Measurements from ENCODE around the gene CCDC47. TPM values are rescaled to one million over a fixed set of nuclear protein-coding genes. Genes with fewer than 3 reads are reported as not detected.
"Not testable (repeated sequence)": the region's sequence is repeated elsewhere in the genome, so short reads cannot be mapped to it uniquely, and the experiment has no call there.

The CCDC47 gene
- total RNA-seq, 4 donors from 2014 or later = 55.9 to 66.4 (median 63.7) TPM

- no peaks in the 10 kb centered on the region for H3K9me3 ChIP-seq
- H3K27me3 ChIP-seq = no peaks in the 10 kb centered on the region
- peaks cover 20 to 100% (median 46%) of the 10 kb centered on the region in 3 donors for H3K36me3 ChIP-seq
- no peaks in the 10 kb centered on the region for H3K4me1 ChIP-seq
- H3K4me3 ChIP-seq = no peak overlapping the region
- no peak overlapping the region for H3K27ac ChIP-seq
- intact Hi-C loops (cut with DNase I) = no loop called here
- DNase-seq = no peak
- TF ChIP-seq POLR2A (IDR thresholded peaks at IDR 0.05) (no peak), CTCF (IDR thresholded peaks at IDR 0.05) (no peak)
- WGBS, 2 donors = 83 to 89% methylated on average over 7 to 9 of the region's 9 CpGs
Observed at GRCh38 chr17:63809970-63810369, 36.6 kb upstream of the CCDC47 start.

GRCh38 chr17:63805591-63805990 is 32.2 kb upstream of the CCDC47 start:
- Histone ChIP-seq H3K27ac (no peak overlapping the region), H3K27me3 (no peaks in the 10 kb centered on the region), H3K4me1 (no peaks in the 10 kb centered on the region), H3K36me3 (peaks cover 12 to 100% (median 34%) of the 10 kb centered on the region in 3 donors), H3K4me3 (no peak overlapping the region), H3K9me3 (no peaks in the 10 kb centered on the region)
- no peak for DNase-seq
- whole genome bisulfite sequencing, 2 donors = 63 to 83% methylated on average over 2 of the region's 2 CpGs
- intact Hi-C loops (cut with DNase I) = no loop called here
- TF ChIP-seq CTCF (IDR thresholded peaks at IDR 0.05) (no peak), POLR2A (IDR thresholded peaks at IDR 0.05) (no peak)

GRCh38 chr17:63804328-63804727 is 30.9 kb upstream of the CCDC47 start:
- Histone ChIP-seq H3K27ac (no peak overlapping the region), H3K9me3 (no peaks in the 10 kb centered on the region), H3K4me3 (no peak overlapping the region), H3K4me1 (no peaks in the 10 kb centered on the region), H3K27me3 (no peaks in the 10 kb centered on the region), H3K36me3 (peaks cover 18 to 100% (median 35%) of the 10 kb centered on the region in 3 donors)
- intact Hi-C loops (cut with DNase I) = no loop called here
- 79 to 89% methylated on average over 1 of the region's 1 CpG for WGBS, 2 donors
- TF ChIP-seq CTCF (IDR thresholded peaks at IDR 0.05) (no peak), POLR2A (IDR thresholded peaks at IDR 0.05) (no peak)
- no peak for DNase-seq

GRCh38 chr17:63800783-63801182 is 27.4 kb upstream of the CCDC47 start:
- no peak for TF ChIP-seq POLR2A (IDR thresholded peaks at IDR 0.05)
- TF ChIP-seq CTCF (IDR thresholded peaks at IDR 0.05) = no peak
- Histone ChIP-seq H3K4me1 (no peaks in the 10 kb centered on the region), H3K4me3 (no peak overlapping the region), H3K27ac (no peak overlapping the region), H3K36me3 (peaks cover 18 to 100% (median 34%) of the 10 kb centered on the region in 3 donors), H3K9me3 (no peaks in the 10 kb centered on the region), H3K27me3 (no peaks in the 10 kb centered on the region)
- intact Hi-C loops (cut with DNase I) = no loop called here
- no peak for DNase-seq
- 93 to 100% methylated on average over 1 of the region's 1 CpG for WGBS, 2 donors

GRCh38 chr17:63798572-63799106 is 25.2 kb upstream of the CCDC47 start:
- Histone ChIP-seq H3K4me1 (no peaks in the 10 kb centered on the region), H3K4me3 (no peak overlapping the region), H3K36me3 (peaks cover 22 to 100% (median 44%) of the 10 kb centered on the region in 3 donors), H3K27ac (no peak overlapping the region), H3K27me3 (no peaks in the 10 kb centered on the region), H3K9me3 (no peaks in the 10 kb centered on the region)
- no peak for DNase-seq
- TF ChIP-seq CTCF (IDR thresholded peaks at IDR 0.05) = no peak
- TF ChIP-seq POLR2A (IDR thresholded peaks at IDR 0.05) = no peak
- 94% methylated on average over 3 of the region's 3 CpGs for WGBS, 2 donors
- intact Hi-C loops (cut with DNase I) = no loop called here

- H3K9me3 ChIP-seq; intact Hi-C loops (cut with DNase I); H3K27me3 ChIP-seq; H3K4me3 ChIP-seq; DNase-seq; H3K27ac ChIP-seq: not testable (repeated sequence)
- H3K4me1 ChIP-seq = peaks cover 0 to 14% (median 6%) of the 10 kb centered on the region in 3 donors
- 95 to 97% methylated on average over 10 of the region's 10 CpGs for WGBS, 2 donors
- H3K36me3 ChIP-seq = peaks cover 21 to 100% (median 32%) of the 10 kb centered on the region in 3 donors
Observed at GRCh38 chr17:63796375-63796774, 23.0 kb upstream of the CCDC47 start.
